HG03378 (cell line): ENCODE results near the gene POLD3.
"Not testable (repeated sequence)": the region's sequence is repeated elsewhere in the genome, so short reads cannot be mapped to it uniquely, and the experiment has no call there.

ENCODE experiments used
- ATAC-seq: cut with Tn5 transposase; IDR thresholded peaks from one replicate; pipeline ENCODE4 v1.9.1; 2021; ENCODE audit warnings: mild to moderate bottlenecking, moderate library complexity; ENCODE audit not compliant: unreplicated experiment

The POLD3 gene

DNA sequence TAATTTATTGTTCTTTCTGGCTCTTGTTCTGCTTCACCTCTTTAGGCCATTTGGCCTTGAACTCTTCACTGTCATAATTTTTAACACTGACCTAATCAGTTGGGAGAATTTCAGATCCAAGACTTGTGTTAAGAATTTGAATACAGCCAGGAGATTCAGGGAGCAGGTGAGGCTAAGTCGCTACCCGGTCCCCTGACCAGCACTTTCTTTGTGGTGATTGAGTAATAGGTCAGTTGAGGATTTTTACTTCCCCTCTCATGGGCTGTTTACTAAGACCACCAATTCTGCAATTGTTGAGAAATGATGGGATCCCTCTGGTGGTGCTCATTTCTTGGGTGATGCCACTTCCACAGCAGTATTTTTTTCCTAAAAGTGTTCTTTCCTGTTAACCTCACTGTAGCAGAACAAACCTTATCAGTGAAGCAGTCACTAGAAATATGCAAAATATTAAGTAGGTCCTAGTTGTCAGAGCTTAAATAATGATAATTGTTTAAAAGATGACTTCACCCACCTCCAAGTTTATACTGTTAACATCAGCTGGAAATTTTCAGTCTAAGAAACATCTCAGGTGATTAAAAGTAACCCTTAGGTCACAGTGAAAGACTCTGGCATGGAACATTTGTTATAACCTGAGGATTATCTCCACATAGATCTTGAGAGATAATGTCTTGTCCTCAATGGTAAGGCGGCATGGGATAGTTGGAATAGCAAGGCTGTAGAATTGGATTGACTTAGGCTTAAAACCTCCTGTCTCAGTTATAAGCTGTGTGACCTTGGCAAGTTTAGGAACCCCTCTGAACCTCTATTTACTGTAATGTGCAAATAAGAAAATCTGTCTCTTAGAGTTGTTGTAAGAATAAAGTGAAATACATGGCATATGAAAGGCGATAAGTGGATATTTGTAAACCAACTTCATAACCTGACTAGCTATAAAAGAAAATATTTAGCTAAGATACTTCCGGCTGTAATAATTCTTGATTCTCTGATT lies 41.3 kb downstream of the POLD3 start:
- no peak for ATAC-seq

DNA sequence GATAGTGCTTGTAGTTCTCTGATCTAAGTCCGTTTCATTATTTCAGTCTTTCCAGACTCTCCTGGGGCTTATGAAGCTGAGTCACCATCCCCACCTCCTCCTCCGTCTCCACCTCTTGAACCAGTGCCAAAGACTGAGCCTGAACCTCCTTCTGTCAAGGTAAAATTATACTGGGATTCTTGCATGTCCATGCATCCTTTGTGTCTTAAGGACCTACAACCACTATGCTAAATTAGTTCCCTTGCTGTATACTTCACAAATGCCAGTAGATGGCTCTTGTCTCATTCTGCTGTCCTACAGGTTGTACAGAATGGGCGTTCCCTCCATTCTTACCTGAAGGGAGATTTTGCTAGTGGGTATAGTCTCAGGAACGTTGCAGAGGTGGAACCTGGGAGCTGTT lies 42.2 kb downstream of the POLD3 start:
- no peak for ATAC-seq

DNA sequence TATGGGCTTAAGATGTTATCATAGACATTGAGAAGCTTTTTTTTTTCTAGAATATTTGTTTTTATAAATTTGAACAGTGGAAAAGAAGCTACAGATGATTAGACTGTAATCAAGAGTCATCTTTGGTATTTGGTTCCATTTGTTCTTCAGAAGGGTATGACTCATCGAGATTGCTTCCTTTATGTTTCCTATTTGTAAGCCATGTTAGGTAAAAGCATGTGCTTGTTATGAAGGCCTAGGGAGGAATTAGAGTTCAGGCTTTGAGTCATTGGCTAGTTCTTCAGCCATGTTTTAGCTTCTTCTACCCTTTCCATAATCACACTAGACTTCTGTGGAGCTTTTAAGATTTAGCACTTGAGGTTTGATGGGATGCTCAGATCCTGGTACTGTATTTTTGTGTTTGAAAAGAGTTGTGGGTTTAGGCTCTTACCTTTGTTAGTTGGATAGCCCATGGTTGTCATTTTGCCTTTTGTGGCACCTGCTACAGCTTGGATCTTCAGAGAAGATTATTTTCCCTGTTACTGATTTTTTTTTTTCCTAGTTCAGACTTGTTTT lies 44.3 kb downstream of the POLD3 start:
- no peak for ATAC-seq

DNA sequence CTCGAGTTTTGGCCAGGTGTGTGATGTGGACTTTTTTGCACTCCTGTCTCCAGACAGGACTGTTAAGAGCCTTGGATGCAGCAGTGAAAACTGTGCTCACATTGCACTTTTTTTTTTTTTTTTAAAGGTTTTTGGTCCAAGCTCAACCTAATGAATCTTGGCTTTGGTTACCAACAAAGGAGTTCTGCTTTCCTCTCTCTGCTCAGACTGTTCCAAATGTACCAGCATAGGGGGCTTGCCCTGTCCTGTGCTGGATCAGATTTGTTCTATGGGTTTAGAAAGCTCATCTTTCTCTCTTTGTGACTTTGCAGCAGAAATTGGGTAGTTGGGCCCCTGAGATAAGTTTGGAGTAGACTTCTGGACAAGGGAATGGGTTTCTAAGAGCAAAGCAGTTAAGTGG lies 45.3 kb downstream of the POLD3 start:
- ATAC-seq = no peak

DNA sequence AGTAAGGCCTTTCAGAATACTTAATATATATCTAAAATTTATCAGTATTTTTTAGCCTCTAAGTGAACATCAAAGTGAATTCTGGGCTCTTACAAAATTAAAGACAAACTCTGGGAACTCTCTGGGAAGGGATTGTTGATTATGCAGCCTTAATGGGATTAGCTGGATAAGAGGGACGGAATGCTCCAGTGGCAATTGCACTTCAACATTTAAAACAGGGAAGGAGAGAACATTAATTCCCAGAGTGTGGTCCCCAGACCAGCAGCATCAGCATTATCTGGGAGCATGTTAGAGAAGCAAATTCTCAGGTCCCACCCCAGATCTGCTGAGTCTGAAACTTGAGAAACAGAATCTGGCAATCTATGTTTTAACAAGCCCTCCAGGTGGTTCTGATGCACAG lies 46.5 kb downstream of the POLD3 start:
- no peak for ATAC-seq

DNA sequence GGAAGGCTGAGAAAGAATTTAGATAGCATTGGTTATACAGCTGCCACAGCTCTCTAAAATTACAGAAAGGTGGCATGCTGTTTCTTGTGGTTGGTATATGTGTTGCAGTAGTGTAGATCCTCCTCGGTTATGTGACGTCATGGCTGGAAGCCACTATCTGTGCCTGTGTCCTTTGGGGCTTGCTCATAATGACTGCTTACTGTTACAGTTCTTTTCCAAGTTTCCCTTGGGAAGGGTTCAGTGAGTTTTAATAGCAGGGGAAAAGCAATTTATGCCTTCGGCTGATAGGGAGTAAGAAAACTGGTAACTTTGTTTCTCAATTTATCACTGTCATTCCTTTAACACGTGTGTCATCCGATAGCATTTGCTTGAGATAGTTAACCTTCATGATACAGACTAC lies 47.2 kb downstream of the POLD3 start:
- ATAC-seq = no peak

DNA sequence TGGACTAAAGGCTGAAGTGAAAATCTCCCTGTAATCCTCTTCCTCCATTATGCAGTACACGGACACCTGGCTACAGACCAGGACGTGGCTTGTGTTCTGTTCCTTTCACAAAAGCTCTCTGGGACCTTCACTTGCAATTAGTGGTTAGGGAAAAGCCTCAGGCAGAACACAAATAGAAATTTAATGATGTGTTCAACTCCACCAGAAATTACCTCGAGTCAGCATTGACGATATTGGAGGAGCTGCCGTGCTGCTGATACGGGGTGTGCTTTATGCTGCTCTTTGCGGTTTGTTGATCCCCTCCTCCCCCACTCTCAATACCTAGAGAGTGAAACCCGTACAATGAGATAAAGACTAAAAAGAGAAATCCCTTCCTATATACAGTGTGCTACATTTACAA lies 48.9 kb downstream of the POLD3 start:
- no peak for ATAC-seq

DNA sequence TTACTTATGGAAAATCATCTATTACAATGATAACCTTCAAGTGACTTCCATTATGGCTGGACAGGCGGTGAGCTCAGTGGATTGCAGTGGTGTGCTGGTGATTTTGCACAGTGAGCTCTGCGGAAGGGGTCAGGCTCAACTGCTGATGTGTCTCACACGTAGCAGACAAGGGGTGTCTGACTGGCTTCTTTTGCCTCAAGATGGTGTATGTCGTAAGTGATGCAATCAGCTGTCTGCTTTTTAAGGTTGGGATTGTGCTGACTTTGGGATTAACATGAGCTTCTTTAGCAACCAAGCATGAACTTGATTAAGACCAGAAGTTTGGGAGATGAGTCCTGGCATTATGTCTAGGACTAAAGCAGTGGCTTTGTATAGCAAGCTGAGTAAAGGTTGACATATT lies 49.5 kb downstream of the POLD3 start:
- no peak for ATAC-seq

DNA sequence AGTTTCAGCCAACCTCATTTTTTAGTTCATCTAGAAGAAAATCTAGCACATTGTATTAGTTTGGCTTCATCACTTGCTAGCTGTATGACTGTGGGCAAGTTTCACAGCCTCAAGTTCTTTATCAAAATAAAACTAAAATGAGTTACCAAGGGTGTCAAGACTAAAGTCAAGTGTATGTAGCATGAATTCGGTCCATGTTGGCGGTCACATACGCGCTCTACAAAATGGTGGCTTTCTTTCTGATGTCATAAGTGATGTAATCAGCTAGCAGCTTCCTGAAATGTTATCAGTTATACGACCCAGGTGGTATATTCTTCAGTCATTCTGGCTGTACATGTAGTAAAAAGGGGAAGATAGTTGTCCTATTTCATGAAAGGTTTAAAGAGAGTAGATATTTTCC lies 50.5 kb downstream of the POLD3 start:
- ATAC-seq = no peak

DNA sequence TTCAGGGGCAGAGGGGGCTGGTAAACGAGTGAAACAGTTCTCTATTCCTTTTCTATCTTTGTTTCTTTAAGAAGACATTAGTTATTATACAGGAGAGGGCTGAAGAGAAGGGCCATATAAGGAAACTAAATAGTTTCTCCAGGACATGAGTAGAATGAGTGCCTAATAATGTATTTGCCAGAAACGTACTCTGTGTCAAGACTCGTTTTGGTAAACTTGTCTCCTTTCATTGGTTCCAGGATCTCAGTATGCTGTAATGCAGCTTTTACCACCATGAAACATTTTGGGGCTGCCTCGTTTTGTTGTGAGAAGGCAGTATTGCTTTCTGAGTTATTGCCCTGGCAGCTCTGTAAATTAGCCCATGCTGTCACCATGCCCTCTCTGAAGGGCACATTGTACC lies 51.7 kb downstream of the POLD3 start:
- no peak for ATAC-seq

DNA sequence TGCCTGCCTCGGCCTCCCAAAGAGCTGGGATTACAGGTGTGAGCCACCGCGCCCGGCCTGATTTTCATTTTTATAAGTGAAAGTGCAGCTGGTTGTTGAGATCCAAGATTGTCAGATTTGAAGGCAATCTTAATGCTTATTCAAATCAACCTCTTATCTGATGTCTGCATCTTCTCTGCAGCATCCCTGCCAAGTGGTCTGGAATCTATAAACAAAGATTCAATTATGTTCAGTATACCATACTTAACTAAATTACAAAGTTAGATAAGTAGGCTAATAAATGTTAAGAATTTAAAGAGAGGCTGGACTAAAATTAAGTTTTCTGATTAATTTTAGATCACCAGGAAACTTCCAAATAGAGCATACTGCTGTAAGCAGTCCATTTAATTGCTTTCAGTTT lies 53.8 kb downstream of the POLD3 start:
- no peak for ATAC-seq

DNA sequence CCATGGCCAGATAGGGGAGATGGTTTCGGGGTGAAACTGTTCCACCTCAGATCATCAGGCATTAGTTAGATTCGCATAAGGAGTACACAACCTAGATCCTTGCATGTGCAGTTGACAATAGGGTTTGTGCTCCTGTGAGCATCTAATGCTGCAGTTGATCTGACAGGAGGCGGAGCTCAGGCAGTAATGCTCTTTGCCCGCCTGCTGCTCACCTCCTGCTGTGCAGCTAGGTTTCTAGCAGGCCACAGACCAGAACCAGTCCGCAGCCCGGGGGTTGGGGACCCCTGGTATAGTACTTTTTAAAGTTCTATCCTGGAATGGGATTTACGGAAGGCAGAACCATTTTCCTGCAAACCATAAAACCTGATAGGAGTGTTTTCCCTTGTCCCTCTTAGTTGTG lies 54.6 kb downstream of the POLD3 start:
- no peak for ATAC-seq

DNA sequence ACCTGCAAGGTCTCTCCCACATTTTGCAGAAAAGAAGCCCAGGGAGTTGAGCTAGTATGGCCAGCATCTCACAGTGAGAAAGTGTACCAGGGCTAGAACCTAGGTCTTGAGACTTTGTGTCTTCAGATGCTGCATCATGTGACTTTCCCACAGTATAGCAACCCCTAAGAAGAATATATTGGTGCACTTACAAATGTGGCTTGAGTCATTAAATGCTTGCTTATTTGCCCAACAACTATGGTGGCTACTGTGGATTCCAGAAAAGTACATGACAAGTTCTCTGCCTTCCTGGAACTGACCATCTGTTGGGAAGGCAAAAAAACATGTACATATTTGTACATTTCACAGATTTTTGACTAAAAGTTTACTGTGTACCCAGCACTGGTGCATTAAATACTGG lies 55.0 kb downstream of the POLD3 start:
- ATAC-seq = no peak

DNA sequence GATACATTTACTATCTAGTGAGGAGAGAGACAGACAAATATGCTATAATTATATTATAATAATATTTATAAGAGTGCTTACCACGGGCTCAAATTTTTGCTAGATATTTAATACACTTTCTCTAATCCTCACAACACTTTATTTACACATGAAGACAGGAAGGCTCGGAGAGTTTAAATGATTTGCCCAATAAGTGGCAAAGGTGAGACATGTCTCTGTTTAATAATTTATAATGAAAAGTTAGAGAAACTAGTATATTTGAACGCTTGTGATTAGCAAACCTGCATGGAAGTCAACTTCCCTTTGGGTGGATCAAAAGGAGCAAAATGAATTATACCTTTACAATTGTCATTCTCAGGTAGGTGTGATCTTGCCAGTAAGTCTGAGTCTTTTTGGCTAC lies 55.4 kb downstream of the POLD3 start:
- ATAC-seq = no peak

DNA sequence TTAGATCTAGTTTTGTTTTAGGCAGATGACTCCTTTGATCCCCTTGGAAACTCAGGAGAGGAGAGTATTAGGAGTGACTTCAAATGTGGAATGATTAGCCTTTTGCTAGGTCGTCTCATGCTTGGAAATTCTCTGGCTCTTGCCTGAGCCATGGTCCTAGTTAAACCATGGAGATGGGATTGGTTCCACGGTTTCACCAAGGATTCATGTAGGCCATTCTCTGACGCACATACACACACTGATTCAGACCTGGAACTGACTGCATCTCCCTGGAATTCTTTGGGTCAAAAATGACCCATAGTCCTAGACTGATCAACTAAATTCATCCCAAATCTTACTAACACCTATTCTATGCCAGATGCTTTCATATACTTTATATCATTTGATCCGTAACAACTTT lies 56.5 kb downstream of the POLD3 start:
- ATAC-seq = no peak

DNA sequence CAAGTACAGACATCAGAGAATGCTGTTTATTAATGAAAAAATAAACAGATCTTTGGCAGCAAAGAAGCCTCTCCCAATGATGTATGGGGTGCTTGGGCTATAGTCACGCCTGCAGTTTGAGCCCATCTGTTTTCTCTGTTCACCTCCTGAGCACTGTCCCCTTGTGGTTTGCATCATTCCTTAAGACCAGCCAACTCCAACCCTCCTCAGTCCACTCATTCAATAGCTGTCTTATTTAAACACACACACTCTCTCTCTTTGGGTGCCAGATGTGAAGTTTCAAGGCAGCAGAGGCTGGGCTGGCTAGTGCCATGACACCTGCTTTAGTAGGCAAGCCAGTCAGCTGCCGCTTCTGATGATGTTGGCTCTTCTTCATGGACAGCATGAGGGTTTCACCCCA lies 58.1 kb downstream of the POLD3 start:
- no peak for ATAC-seq

DNA sequence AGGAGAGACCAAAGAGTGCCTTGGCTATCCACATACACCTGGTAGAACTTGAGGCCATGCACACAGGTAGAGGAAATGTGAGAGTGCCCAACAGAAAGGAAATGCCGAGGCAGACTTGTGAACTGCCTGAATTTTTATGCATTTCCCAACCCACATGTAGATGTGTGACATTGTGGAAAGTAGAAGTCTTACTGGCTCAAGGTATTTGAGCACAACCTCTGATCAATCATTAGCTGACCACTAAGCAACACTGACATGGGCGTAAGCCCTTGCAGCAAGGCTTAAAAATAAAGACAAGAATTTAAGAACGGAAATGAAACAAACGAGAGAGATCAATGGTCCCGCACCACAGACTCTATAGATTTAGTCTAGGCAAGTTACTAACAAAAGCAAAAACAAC lies 62.6 kb downstream of the POLD3 start:
- no peak for ATAC-seq

DNA sequence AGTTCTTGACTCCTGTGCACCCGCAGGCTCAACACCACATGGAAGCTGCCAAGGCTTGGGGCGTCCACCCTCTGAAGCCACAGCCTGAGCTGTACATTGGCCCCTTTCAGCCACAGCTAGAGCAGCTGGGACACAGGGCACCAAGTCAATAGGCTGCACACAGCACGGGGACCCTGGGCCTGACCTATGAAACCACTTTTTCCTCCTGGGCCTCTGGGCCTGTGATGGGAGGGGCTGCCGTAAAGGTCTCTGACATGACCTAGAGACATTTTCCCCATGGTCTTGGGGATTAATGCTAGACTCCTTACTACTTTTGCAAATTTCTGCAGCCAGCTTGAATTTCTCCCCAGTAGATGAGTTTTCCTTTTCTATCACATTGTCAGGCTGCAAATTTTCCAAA lies 66.7 kb downstream of the POLD3 start:
- not testable (repeated sequence) for ATAC-seq

DNA sequence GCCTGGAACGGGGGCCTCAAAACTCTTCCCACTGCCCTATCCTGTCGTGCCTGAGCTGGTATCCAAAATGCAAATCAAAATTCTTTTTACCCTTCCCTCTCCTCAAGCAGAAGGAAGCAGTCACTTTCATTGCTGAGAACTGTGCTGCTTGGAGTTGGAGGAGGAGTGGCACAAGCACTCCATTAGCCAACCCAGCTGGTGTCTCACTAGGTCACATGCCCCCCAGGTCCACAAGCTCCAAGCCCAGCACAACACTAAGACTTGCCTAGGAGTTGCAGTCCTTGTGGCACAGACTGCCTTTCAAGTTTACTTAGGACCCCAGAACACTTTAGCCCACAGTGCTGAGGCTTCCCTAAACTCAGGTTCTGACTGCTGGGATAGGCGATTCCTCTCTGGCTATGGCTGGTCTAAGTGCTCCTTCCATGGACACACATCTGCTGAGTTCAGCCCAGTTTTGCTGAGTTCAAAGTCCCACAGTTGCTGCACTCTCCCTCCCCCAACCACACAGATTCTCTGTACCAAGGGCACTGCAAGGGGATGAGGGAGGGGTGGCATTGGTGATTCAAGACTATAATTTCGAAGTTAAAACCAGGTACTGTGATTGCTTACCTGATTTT lies 70.2 kb downstream of the POLD3 start:
- ATAC-seq = no peak

DNA sequence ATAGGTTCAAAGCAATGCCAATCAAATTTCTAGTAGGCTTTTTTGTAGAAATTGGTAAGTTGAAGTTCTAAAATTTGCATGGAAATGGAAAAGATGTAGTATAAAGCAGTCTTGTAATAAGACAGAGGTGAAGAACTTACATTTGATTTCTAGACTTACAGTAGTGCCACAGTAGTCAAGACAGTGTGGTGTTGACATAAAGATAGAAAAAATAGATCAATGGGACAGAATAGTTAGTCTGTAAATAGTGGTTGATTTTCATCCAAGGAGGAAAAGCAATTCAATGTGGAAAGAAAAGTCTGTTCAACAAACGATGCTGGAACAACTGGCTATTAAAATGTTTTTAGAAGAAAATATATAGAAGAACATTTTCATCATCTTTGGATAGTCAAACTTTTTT lies 70.9 kb downstream of the POLD3 start:
- ATAC-seq = no peak

DNA sequence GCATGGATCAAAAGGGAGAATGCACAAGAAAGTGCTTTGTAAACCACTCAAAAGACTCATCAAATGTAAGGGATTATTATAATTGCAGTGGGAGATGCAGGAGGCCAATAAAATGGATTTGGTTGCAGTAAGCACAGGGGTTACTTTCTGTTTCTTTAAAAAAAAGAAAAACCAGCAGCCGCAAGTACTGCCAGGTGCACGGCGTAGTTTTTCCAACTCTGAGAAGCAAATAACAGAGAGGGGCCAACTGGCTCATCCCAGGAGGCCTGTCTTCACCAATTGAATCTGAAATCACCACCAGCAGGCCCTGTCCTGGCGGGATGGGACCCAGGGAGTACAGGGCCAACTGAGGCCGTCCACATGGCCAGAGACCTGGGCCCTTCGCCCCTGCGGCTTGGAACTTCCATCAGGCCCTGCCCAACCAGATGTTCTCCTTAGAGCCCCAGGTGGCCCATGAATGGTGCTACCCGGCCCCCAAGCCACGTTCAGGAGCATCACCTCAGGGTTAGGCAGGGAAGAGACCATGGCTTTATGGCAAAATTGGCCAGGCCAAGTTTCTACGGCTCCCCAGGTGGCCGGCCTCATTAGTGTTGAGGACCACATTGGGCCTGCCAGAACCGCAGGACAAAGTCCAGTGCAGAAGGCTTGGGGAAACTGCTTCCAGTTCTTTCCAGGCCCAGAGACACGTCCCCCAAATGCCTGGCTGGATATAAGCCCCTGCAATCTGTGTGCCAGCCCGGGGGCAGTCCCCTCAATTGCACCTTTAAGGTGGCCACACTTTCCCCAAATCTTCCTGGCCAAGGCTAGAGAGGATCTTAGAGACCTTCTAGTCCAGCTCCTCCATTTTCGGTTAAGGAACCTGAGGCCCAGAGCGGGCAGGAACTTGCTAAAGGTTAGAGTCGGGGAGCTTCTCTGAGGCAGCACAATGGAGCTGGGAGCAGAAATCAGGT lies 77.1 kb downstream of the POLD3 start:
- no peak for ATAC-seq
